Ovary (tissue), 9 donors: ENCODE results near the gene SELENOV. TPM values are rescaled to one million over a fixed set of nuclear protein-coding genes. Genes with fewer than 3 reads are reported as not detected.

Experiments used
- DNase-seq, 5 donors: peaks; one replicate each; pipeline ENCODE4 v3.0.0-alpha.2; 2019 to 2020
- H3K27ac ChIP-seq, 2 donors: fragments of 200-600 bp; one replicate each; pipeline versions ENCODE4 v1.5.1 to v1.8.0; 2019 to 2022
- H3K27me3 ChIP-seq: fragments of 200-600 bp; one replicate; pipeline ENCODE4 v1.8.0; 2022
- H3K36me3 ChIP-seq: fragments of 200-600 bp; sonication (generic); one replicate; pipeline ENCODE4 v1.5.1; 2019
- H3K4me1 ChIP-seq: one replicate; pipeline ENCODE4 v1.8.1; 2013; ENCODE audit warnings: mild to moderate bottlenecking, moderate library complexity; ENCODE audit not compliant: insufficient read depth
- H3K4me3 ChIP-seq: fragments of 200-600 bp; sonication (generic); one replicate; pipeline ENCODE4 v1.5.1; 2017
- H3K9me3 ChIP-seq, 2 donors: fragments of 200-600 bp in 1 of 2; sonication (generic) in 1 of 2; one replicate each; pipeline versions ENCODE4 v1.5.1 to v1.8.1; 2013 to 2019; ENCODE audit warnings: mild to moderate bottlenecking in 1 of 2, moderate library complexity in 1 of 2
- CTCF ChIP-seq, 3 donors: fragments of 450-650 bp in 2 of 3; fragments of 200-600 bp in 1 of 3; IDR thresholded peaks; one replicate each; pipeline versions ENCODE4 v1.5.1 to v1.8.0; 2016 to 2022; ENCODE audit warnings: antibody characterized with exemption in 3 of 3, mild to moderate bottlenecking in 1 of 3
- EP300 ChIP-seq: sonication (generic); formaldehyde crosslinking; IDR thresholded peaks from one replicate; pipeline ENCODE4 v1.6.1; 2017; ENCODE audit warnings: antibody characterized with exemption
- POLR2A ChIP-seq: fragments of 450-650 bp; IDR thresholded peaks from one replicate; pipeline ENCODE4 v1.6.1; 2017; ENCODE audit warnings: antibody characterized with exemption, mild to moderate bottlenecking, moderate library complexity
- WGBS, 3 donors: extraction: QIAGEN DNeasy Blood & Tissue Kit in 1 of 3; methylation state at CpG; one replicate each; pipeline versions ENCODE4 v1.1.5 to v1.1.7; 2013 to 2017; 5-methylcytosine and 5-hydroxymethylcytosine counted together
- intact Hi-C, 4 donors: fragments of 100-400 bp; cut with DNase I; formaldehyde crosslinking; loops; one replicate each; pipeline versions ENCODE4 v1.11.0 to v1.15.1; 2022 to 2023
- polyA plus RNA-seq, 2 donors: library from polyadenylated mRNA; stranded (reverse); fragments of 200-250 nt in 1 of 2; fragments of 350-450 nt in 1 of 2; fragmentation: Illumina TruSeq in 1 of 2; extraction: RNeasy Lipid Tissue Mini Kit (QIAGEN cat#74804) in 1 of 2; gene quantifications; one replicate each; pipeline ENCODE4 v1.2.3, GENCODE V29; 2013 to 2014
- total RNA-seq, 7 donors: library from RNA; depleted of rRNA in 2 of 7; stranded (reverse); fragments of >200 nt in 2 of 7; fragmentation: NEBNext Ultra II Directional in 3 of 7; extraction: Animal tissue kit (Norgen Biotek cat#: 25700) in 3 of 7; gene quantifications; one replicate each; pipeline versions ENCODE4 v1.1.0 to v1.2.4, GENCODE V29; 2016 to 2023
- donor health status: DM: no; HTN: no; CAD: no; lungs with moderate emphysema.
- donor health status: DM: no; HTN: no; CAD: no.
- donor health status: Bipolar disorder and iron deficiency.
- donor health status: DM: yes; HTN: yes; CAD: no.
- donor health status: DM: no; HTN: no; CAD: no.
- donor health status: DM: yes; HTN: yes; CAD: no.

Gene SELENOV
- total and polyA plus RNA-seq, 9 donors: 0.27 to 0.39 TPM; not detected in 7

GRCh38 chr19:39469567-39469966 lies 45.4 kb upstream of the SELENOV start:
- Histone ChIP-seq H3K4me1 (no peaks in the 10 kb centered on the region), H3K27me3 (no peaks in the 10 kb centered on the region), H3K9me3 (no peaks in the 10 kb centered on the region), H3K4me3 (no peak overlapping the region), H3K36me3 (no peaks in the 10 kb centered on the region), H3K27ac (no peak overlapping the region)
- TF ChIP-seq POLR2A (no peak), EP300 (no peak), CTCF (IDR thresholded peaks at IDR 0.05) (no peak)
- WGBS, 3 donors: 89 to 91% (median 91%) methylated on average over 6 of the region's 6 CpGs
- intact Hi-C loops: no loop called here
- no peak for DNase-seq

- DNase-seq: no peak
- no peaks in the 10 kb centered on the region for H3K27me3 ChIP-seq
- no peaks in the 10 kb centered on the region for H3K9me3 ChIP-seq
- WGBS, 3 donors: 76 to 82% (median 76%) methylated on average over 7 of the region's 7 CpGs
- no peaks in the 10 kb centered on the region for H3K36me3 ChIP-seq
- H3K27ac ChIP-seq: no peak overlapping the region
- H3K4me3 ChIP-seq: no peak overlapping the region
- no peak for TF ChIP-seq POLR2A
- no peak for TF ChIP-seq EP300
- intact Hi-C loops: loop anchor here in 2 of 4 donors (10.0 kb wide), 1 partner anchor 64 kb away; the partner anchor contains the start of gene EID2B (in 2 of the 2)
- no peaks in the 10 kb centered on the region for H3K4me1 ChIP-seq
Measured at GRCh38 chr19:39470724-39471339, 44.1 kb upstream of the SELENOV start.

- no peaks in the 10 kb centered on the region for H3K9me3 ChIP-seq
- H3K36me3 ChIP-seq: no peaks in the 10 kb centered on the region
- no peak overlapping the region for H3K27ac ChIP-seq
- TF ChIP-seq EP300 (no peak), POLR2A (no peak), CTCF (IDR thresholded peaks at IDR 0.05) (no peak)
- 72 to 79% (median 74%) methylated on average over 8 of the region's 8 CpGs for WGBS, 3 donors
- no peak overlapping the region for H3K4me3 ChIP-seq
- no peak for DNase-seq
- no peaks in the 10 kb centered on the region for H3K27me3 ChIP-seq
- intact Hi-C loops: loop anchor here in 2 of 4 donors (10.0 kb wide), 1 partner anchor 63 kb away; the partner anchor contains the start of gene EID2B (in 2 of the 2)
- no peaks in the 10 kb centered on the region for H3K4me1 ChIP-seq
Measured at GRCh38 chr19:39471756-39472536, 43.0 kb upstream of the SELENOV start.

- Histone ChIP-seq H3K27me3 (no peaks in the 10 kb centered on the region), H3K36me3 (no peaks in the 10 kb centered on the region), H3K9me3 (no peaks in the 10 kb centered on the region), H3K4me1 (no peaks in the 10 kb centered on the region), H3K27ac (no peak overlapping the region), H3K4me3 (no peak overlapping the region)
- 85 to 89% (median 85%) methylated on average over 25 to 32 of the region's 32 CpGs for WGBS, 3 donors
- no peak for DNase-seq
- intact Hi-C loops: loop anchor here in 2 of 4 donors (10.0 kb wide), 1 partner anchor 62 kb away; the partner anchor contains the start of gene EID2B (in 2 of the 2)
- TF ChIP-seq EP300 (no peak), POLR2A (no peak), CTCF (IDR thresholded peaks at IDR 0.05) (no peak)
Measured at GRCh38 chr19:39472746-39473442, 42.0 kb upstream of the SELENOV start.
